Daoy (cell line): ENCODE data around the gene CTNNA1. TPM values are rescaled to one million over a fixed set of nuclear protein-coding genes. Genes with fewer than 3 reads are reported as not detected.

Source experiments
- DNase-seq: peaks from one replicate; pipeline ENCODE4 v3.0.0-alpha.2; 2015; ENCODE audit warnings: low read depth
- total RNA-seq: library from RNA; depleted of rRNA; stranded (reverse); fragments of >200 nt; shearing (Covaris generic); gene quantifications from 2 replicates; pipeline ENCODE4 v1.2.3, GENCODE V29; 2014

Gene CTNNA1
- total RNA-seq, 1 experiment from 2014 or later, result 255 TPM

DNA sequence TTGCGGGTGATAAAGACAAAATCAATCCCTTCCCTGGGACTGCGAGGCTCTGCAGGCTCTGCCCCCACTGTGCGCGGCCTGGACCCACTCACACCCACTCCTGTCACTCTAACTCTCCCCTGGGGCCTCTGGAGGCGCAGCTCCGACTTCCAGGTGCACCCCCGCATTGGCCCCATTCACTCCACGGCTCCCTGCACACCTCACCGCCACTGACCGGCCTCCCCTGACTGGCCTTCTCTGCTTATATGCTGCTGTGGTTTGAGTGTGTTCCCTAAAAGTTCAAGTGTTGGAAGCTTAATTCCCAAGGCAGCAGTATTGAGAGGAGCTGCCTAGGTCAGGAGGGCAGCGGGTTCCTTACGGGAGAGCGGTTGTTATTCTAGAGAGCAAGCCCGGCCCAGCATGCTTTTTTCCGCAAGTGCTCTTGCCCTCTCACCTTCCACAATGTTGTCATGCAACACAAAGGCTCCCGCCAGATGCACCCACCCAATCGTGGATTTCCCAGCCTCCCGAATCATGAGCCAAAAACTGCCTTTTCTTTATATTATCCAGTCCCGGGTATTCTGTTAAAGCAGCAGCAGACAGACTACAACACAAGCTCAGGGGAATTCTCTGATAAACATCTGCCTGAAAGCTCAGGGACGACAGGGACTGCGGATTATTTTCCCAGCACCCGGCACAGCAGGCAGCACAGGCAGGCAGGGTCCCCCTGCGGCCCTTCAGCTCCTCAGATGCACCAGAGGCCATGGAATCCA lies 195.4 kb downstream of the CTNNA1 start:
- no peak for DNase-seq

- DNase-seq, result no peak
These were observed 196.0 kb downstream of the CTNNA1 start for GRCh38 chr5:138949223-138949574.

GRCh38 chr5:138949988-138950387 lies 196.8 kb downstream of the CTNNA1 start:
- no peak for DNase-seq

DNA sequence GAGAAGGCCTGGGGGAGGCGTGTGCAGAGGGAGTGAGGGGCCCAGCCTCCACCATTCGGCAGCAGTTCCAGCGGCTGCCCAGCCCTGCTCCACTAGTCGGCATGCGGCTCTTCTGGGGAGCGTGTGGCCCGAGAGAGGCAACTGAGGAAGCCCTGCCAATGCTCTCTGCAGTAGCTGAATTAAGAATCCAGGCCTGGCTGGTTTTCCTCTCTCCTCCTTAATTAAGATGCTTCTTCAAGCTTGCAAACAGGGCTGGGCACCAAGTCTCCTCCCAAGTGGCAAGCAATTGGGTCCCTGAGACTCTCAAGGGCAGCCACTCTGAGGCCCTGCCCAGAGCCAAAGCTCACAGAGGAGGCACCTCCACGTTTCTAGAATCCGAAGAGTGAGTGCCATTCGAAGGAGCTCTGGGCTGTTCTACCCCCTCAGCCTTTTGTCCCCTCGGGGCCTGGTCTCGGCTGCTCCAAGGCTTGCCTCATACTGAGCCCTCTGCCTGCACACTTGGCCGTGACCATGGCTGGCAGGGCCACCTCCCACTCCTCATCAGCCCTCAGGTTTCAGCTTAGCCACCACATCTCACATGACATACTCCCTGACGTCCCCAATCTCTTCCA lies 197.3 kb downstream of the CTNNA1 start:
- DNase-seq, result no peak

GRCh38 chr5:138951091-138951985 lies 198.1 kb downstream of the CTNNA1 start:
- DNase-seq, result no peak

GRCh38 chr5:138951986-138952735 lies 198.9 kb downstream of the CTNNA1 start:
- no peak for DNase-seq

GRCh38 chr5:138952962-138953361 lies 199.7 kb downstream of the CTNNA1 start:
- DNase-seq, result no peak

- peak; percentile 54 for DNase-seq
These were observed 200.4 kb downstream of the CTNNA1 start for GRCh38 chr5:138953387-138954256.

- no peak for DNase-seq
These were observed 201.2 kb downstream of the CTNNA1 start for GRCh38 chr5:138954257-138955012.

DNA sequence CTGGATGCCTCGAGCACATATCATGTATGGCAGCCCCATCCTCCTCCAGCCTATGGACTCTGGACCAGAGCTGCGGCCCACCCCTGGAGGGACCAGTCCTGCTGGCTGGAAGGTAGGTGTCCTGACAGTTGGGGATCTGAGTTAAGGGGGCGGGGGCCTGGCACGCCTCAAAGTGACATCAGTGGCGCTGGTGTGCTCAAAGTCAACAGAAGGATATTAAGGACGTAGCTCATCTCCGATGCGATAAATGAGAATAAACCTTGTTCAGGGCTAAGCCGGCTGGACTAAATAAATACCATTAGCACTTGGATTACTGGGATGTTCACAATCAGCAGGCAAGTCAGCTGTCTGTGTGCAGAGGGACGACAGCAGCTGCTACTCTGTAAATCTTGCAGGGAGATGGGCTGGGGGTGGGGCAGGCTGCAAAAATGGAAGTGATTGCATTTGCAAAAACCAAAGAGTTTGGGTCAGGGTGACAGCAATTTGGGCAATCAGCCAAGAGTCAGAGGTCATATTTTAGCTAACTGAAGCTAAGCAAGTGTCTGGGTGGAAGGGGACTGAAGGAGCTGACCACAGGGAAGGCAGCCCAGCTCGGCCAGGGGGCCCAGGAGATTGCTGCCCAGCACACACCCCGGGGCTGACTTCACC lies 201.9 kb downstream of the CTNNA1 start:
- DNase-seq, result no peak

DNA sequence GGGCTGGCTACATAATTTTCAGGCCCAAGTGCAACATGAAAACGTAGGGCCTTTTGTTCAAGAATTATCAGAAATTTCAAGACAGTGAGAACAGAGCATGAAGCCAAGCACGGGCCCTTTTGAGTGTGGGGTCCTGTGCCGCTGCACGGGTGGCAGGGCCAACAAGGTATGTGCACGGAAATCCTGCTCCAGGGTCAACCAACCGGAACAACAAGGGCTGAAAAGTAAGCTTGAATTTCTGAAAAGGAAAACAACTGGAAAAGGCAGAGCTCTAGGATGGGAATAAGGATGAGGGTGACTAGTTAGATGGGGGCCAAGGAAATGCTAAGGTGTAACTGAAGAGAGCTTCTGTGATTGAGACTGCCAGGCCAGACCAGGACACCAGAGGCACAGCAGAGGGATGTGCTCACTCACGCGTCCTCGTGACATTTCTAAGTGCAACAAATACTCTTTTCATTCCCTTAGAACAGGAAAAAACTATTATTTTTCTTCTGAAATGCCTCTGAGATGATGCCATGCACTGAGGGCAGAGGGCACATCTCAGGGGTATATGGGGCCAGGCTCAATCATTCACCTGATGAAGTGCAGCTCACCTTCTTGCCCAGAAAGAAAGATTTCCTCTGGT lies 202.6 kb downstream of the CTNNA1 start:
- no peak for DNase-seq

DNA sequence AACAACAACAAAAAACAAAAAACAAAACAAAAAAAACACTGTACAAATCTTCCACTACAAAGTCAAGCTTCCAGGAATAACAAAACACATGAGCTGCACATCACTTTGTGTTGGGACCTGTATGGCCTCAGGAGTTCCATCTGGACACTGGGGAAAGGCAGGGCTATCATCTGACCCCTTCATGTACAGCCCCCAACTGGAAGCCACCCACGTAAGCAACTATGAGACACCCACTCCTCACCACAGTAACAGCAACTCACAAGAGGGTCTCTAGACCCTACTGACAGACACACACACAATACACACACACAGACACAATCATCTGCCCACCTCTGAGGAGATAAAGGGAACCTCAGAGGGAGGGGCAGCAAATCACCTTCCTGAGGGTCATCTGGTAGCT lies 203.6 kb downstream of the CTNNA1 start:
- DNase-seq, result no peak

- DNase-seq, result no peak
These were observed 207.0 kb downstream of the CTNNA1 start for GRCh38 chr5:138960145-138960692.

- DNase-seq, result no peak
These were observed 208.0 kb downstream of the CTNNA1 start for GRCh38 chr5:138961221-138961620.

GRCh38 chr5:138961729-138962128 lies 208.5 kb downstream of the CTNNA1 start:
- no peak for DNase-seq

- no peak for DNase-seq
These were observed 209.6 kb downstream of the CTNNA1 start for GRCh38 chr5:138962614-138963370.

GRCh38 chr5:138963763-138964371 lies 210.6 kb downstream of the CTNNA1 start:
- DNase-seq, result no peak
